PC-9 (cell line): ENCODE data around the gene TUBA4B. TPM values are rescaled to one million over a fixed set of nuclear protein-coding genes. Genes with fewer than 3 reads are reported as not detected.
"Not testable (repeated sequence)": the region's sequence is repeated elsewhere in the genome, so short reads cannot be mapped to it uniquely, and the experiment has no call there.

ENCODE experiments used
- BruUV-seq: library from RNA; stranded (reverse); fragments of 400-500 nt; replicated peaks from 2 replicates; lab custom pipeline; 2021; lab: Mats Ljungman, UMichigan
- CTCF ChIA-PET: fragments of 300-600 bp; sonication (Branson Sonifier 250); formaldehyde crosslinking; loops from one replicate; lab custom pipeline; 2022; ENCODE audit warnings: antibody characterized with exemption; lab: Charles Lee
- POLR2A ChIA-PET: fragments of 300-600 bp; sonication (Branson Sonifier 250); formaldehyde crosslinking; loops from one replicate; lab custom pipeline; 2022; ENCODE audit warnings: antibody characterized with exemption; ENCODE audit not compliant: unreplicated experiment; lab: Charles Lee
- DNase-seq, 2 experiments: peaks; one replicate each; pipeline versions ENCODE4 v3.0.0 to v3.0.0-alpha.2; 2015 to 2022; ENCODE audit warnings: mixed read lengths in 1 of 2
- H2AFZ ChIP-seq: fragments of 200-600 bp; sonication (generic); 2 replicates; pipeline ENCODE4 v1.8.1; 2017; ENCODE audit warnings: antibody characterized with exemption
- H3F3A ChIP-seq: fragments of 200-600 bp; sonication (generic); 2 replicates; pipeline ENCODE4 v1.8.1; 2017; ENCODE audit warnings: antibody characterized with exemption, mild to moderate bottlenecking, low read depth; ENCODE audit not compliant: insufficient read depth
- H3K27ac ChIP-seq: fragments of 200-600 bp; sonication (generic); 2 replicates; pipeline ENCODE4 v1.6.1; 2016; ENCODE audit warnings: mixed run types
- H3K27me3 ChIP-seq: fragments of 200-600 bp; sonication (generic); 2 replicates; pipeline ENCODE4 v1.6.1; 2016; ENCODE audit warnings: low read depth, mixed run types; ENCODE audit not compliant: insufficient read depth
- H3K36me3 ChIP-seq: fragments of 200-600 bp; sonication (generic); 2 replicates; pipeline ENCODE4 v1.6.1; 2016; ENCODE audit warnings: low read depth, mixed run types
- H3K4me1 ChIP-seq: fragments of 200-600 bp; sonication (generic); replicated peaks from 2 replicates; pipeline ENCODE4 v1.6.1; 2016; ENCODE audit warnings: mixed run types; ENCODE audit not compliant: insufficient read depth
- H3K4me2 ChIP-seq: fragments of 200-600 bp; sonication (generic); 2 replicates; pipeline ENCODE4 v1.6.1; 2017; ENCODE audit warnings: mixed run types
- H3K4me3 ChIP-seq: fragments of 200-600 bp; sonication (generic); 2 replicates; pipeline ENCODE4 v1.6.1; 2016; ENCODE audit warnings: mixed run types
- H3K79me2 ChIP-seq: fragments of 200-600 bp; sonication (generic); 2 replicates; pipeline ENCODE4 v1.6.1; 2017; ENCODE audit warnings: low read depth, mixed run types
- H3K9me2 ChIP-seq: fragments of 200-600 bp; sonication (generic); 2 replicates; pipeline ENCODE4 v1.8.1; 2017; ENCODE audit warnings: mild to moderate bottlenecking; ENCODE audit not compliant: insufficient read depth
- H3K9me3 ChIP-seq: fragments of 200-600 bp; sonication (generic); 2 replicates; pipeline ENCODE4 v1.8.1; 2016; ENCODE audit warnings: low read depth; ENCODE audit not compliant: insufficient read depth
- H4K20me1 ChIP-seq: fragments of 200-600 bp; sonication (generic); 2 replicates; pipeline ENCODE4 v1.8.1; 2017; ENCODE audit not compliant: insufficient read depth
- CTCF ChIP-seq: fragments of 200-600 bp; sonication (generic); conservative IDR thresholded peaks from 2 replicates; pipeline ENCODE4 v1.6.1; 2017; ENCODE audit warnings: mixed run types, antibody characterized with exemption, mild to moderate bottlenecking, moderate library complexity
- EZH2 ChIP-seq: fragments of 200-600 bp; sonication (generic); IDR thresholded peaks from 2 replicates; pipeline ENCODE4 v1.8.0; 2017; ENCODE audit warnings: antibody characterized with exemption, low read depth
- intact Hi-C: fragments of 100-400 bp; cut with micrococcal nuclease; formaldehyde crosslinking; loops from one replicate; pipeline ENCODE4 v1.10.0; 2022; ENCODE audit not compliant: unreplicated experiment
- total RNA-seq: library from RNA; stranded (reverse); gene quantifications from 2 replicates; pipeline ENCODE4 v1.2.3, GENCODE V29; 2021

TUBA4B gene
- total RNA-seq, 1 experiment from 2014 or later = not detected

DNA sequence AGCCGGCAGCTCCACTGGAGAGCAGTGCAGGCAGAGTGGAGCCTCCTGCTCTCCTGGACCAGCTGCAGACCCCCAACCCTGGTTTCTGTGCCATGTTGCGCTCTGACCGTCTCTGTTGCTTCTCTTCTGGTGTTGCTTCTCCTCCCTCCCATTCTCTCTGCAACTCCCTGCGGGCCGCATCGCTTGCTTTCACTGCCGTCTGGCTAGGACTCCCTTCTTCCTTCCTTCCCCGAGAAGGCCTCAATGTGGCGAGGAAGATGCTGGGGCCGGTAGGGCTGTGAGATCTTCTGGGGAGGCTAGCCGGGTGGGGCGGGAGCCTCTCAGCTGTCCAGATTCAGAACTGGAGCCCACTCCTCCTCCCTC is 32.3 kb downstream of the TUBA4B start:
- no peak for TF ChIP-seq EZH2
- no peak for TF ChIP-seq CTCF
- CTCF ChIA-PET = no interaction called here
- no peak overlapping the region for H3K27ac ChIP-seq
- no TSS peak for BruUV-seq
- peaks cover 13% of the 10 kb centered on the region for H3K4me1 ChIP-seq
- no peak overlapping the region for H2AFZ ChIP-seq
- intact Hi-C loops = no loop called here
- H3K27me3 ChIP-seq = no peaks in the 10 kb centered on the region
- no peak overlapping the region for H3K4me2 ChIP-seq
- DNase-seq = no peak
- H3K4me3 ChIP-seq = no peak overlapping the region
- H4K20me1 ChIP-seq = no peaks in the 10 kb centered on the region
- H3K79me2 ChIP-seq = no peaks in the 10 kb centered on the region
- H3K36me3 ChIP-seq = no peaks in the 10 kb centered on the region
- H3F3A ChIP-seq = peaks cover 4% of the 10 kb centered on the region; the same call in 1 of the 2 replicates
- H3K9me3 ChIP-seq = no peaks in the 10 kb centered on the region
- no peaks in the 10 kb centered on the region for H3K9me2 ChIP-seq
- POLR2A ChIA-PET = no interaction called here

GRCh38 chr2:219285894-219286425 is 32.9 kb downstream of the TUBA4B start:
- H4K20me1 ChIP-seq = no peaks in the 10 kb centered on the region
- no peak for TF ChIP-seq EZH2
- no peak for TF ChIP-seq CTCF
- POLR2A ChIA-PET = interaction anchor here (0.6 kb wide), 2 partner anchors 41 to 994 kb away, joined by 4 read pairs; no protein-coding TSS in a partner anchor
- intact Hi-C loops = loop anchor here (2.0 kb wide), 1 partner anchor 57 kb away; the partner anchor contains the start of genes ANKZF1 and ATG9A
- H3K27ac ChIP-seq = no peak overlapping the region
- H3K36me3 ChIP-seq = no peaks in the 10 kb centered on the region
- H3K4me1 ChIP-seq = peaks cover 12% of the 10 kb centered on the region
- CTCF ChIA-PET = interaction anchor here (1.0 kb wide), 1 partner anchor 101 kb away, joined by 3 read pairs; no protein-coding TSS in a partner anchor
- no peaks in the 10 kb centered on the region for H3K79me2 ChIP-seq
- no peak overlapping the region for H2AFZ ChIP-seq
- no peak overlapping the region for H3K4me2 ChIP-seq
- no peaks in the 10 kb centered on the region for H3K27me3 ChIP-seq
- no peaks in the 10 kb centered on the region for H3K9me3 ChIP-seq
- H3F3A ChIP-seq = peaks cover 4% of the 10 kb centered on the region; the same call in 1 of the 2 replicates
- H3K4me3 ChIP-seq = no peak overlapping the region
- DNase-seq = no peak
- H3K9me2 ChIP-seq = no peaks in the 10 kb centered on the region
- BruUV-seq = no TSS peak

GRCh38 chr2:219286436-219287115 is 33.5 kb downstream of the TUBA4B start:
- no peaks in the 10 kb centered on the region for H3K27me3 ChIP-seq
- no peak overlapping the region for H3K27ac ChIP-seq
- no peaks in the 10 kb centered on the region for H4K20me1 ChIP-seq
- H3K9me2 ChIP-seq = no peaks in the 10 kb centered on the region
- peak in 1 of 2 experiments; percentile 86 for DNase-seq
- H3K4me3 ChIP-seq = no peak overlapping the region
- TF ChIP-seq CTCF = no peak
- no peak for TF ChIP-seq EZH2
- H3F3A ChIP-seq = peaks cover 4% of the 10 kb centered on the region; the same call in 1 of the 2 replicates
- H3K4me1 ChIP-seq = peaks cover 12% of the 10 kb centered on the region
- H3K4me2 ChIP-seq = no peak overlapping the region
- H3K79me2 ChIP-seq = no peaks in the 10 kb centered on the region
- intact Hi-C loops = loop anchor here (2.0 kb wide), 1 partner anchor 58 kb away; the partner anchor contains the start of genes ANKZF1 and ATG9A
- H3K9me3 ChIP-seq = no peaks in the 10 kb centered on the region
- ChIA-PET CTCF (interaction anchor here (1.0 kb wide), 1 partner anchor 101 kb away, joined by 3 read pairs; no protein-coding TSS in a partner anchor), POLR2A (interaction anchor here (0.6 to 0.9 kb wide), 3 partner anchors 12 to 995 kb away, joined by 4 to 7 read pairs (median 4); no protein-coding TSS in a partner anchor)
- TSS peak; percentile 6 for BruUV-seq
- no peaks in the 10 kb centered on the region for H3K36me3 ChIP-seq
- H2AFZ ChIP-seq = no peak overlapping the region

- peaks cover 12% of the 10 kb centered on the region for H3K4me1 ChIP-seq
These were observed 34.0 kb downstream of the TUBA4B start for GRCh38 chr2:219287116-219287440.

More at GRCh38 chr2:219287116-219287440, 34.0 kb downstream of the TUBA4B start:
- H3K27me3 ChIP-seq, H3F3A ChIP-seq, H2AFZ ChIP-seq, H4K20me1 ChIP-seq, H3K9me2 ChIP-seq, H3K4me2 ChIP-seq, H3K4me3 ChIP-seq, DNase-seq, H3K27ac ChIP-seq, H3K79me2 ChIP-seq, H3K9me3 ChIP-seq, H3K36me3 ChIP-seq, BruUV-seq: not testable (repeated sequence)
- ChIA-PET CTCF (interaction anchor here (0.7 to 1.0 kb wide), 2 partner anchors 25 to 100 kb away, joined by 3 to 4 read pairs; no protein-coding TSS in a partner anchor), POLR2A (interaction anchor here (0.9 kb wide), 1 partner anchor 13 kb away, joined by 7 read pairs; no protein-coding TSS in a partner anchor)
- intact Hi-C loops = loop anchor here (2.0 kb wide), 1 partner anchor 58 kb away; the partner anchor contains the start of genes ANKZF1 and ATG9A
